DMS153 treated with DMSO at 0.1 percent for 48 hours (cell line): ENCODE measurements around the gene TMEM217.
A peak's percentile ranks its signal among the peaks of the same experiment; 100 is the strongest.

Experiments used
- DNase-seq: peaks from one replicate; lab custom pipeline; 2025; ENCODE audit not compliant: unreplicated experiment; lab: John Stamatoyannopoulos, UW

TMEM217 gene

GRCh38 chr6:37170273-37171200 is 87.4 kb downstream of the TMEM217 start:
- DNase-seq: no peak

GRCh38 chr6:37169496-37170272 is 88.3 kb downstream of the TMEM217 start, which contains the start of gene PIM1:
Gene PIM1 (plus strand): TSS chr6:37170152. CDS start chr6:37170576, 424 bp downstream.
- peak; percentile 64 for DNase-seq

- no peak for DNase-seq
Observed at GRCh38 chr6:37168811-37169495, 89.0 kb downstream of the TMEM217 start.

- no peak for DNase-seq
Observed at GRCh38 chr6:37168163-37168758, 89.7 kb downstream of the TMEM217 start.

GRCh38 chr6:37162740-37163139 is 95.2 kb downstream of the TMEM217 start:
- DNase-seq: no peak
